Breast epithelium (tissue), 3 donors: ENCODE data around the gene DCP1A.

Experiments
- CTCF ChIP-seq, 3 donors: fragments of 450-650 bp; IDR thresholded peaks; one replicate each; pipeline ENCODE4 v1.5.1; 2016 to 2017; ENCODE audit warnings: antibody characterized with exemption in 3 of 3, mild to moderate bottlenecking in 3 of 3, moderate library complexity in 3 of 3
- POLR2A ChIP-seq: fragments of 450-650 bp; IDR thresholded peaks from one replicate; pipeline ENCODE4 v1.6.1; 2016; ENCODE audit warnings: antibody characterized with exemption, mild to moderate bottlenecking, moderate library complexity
- POLR2AphosphoS5 ChIP-seq, 3 donors: sonication (generic); formaldehyde crosslinking; IDR thresholded peaks; one replicate each; pipeline ENCODE4 v1.6.1; 2017; ENCODE audit warnings: antibody characterized with exemption in 3 of 3

GRCh38 chr3:53260286-53260785 lies 87.0 kb downstream of the DCP1A start:
- TF ChIP-seq POLR2A: no peak
- no peak for TF ChIP-seq CTCF (IDR thresholded peaks at IDR 0.05)
- no peak for TF ChIP-seq POLR2AphosphoS5 (IDR thresholded peaks at IDR 0.05)
